Stimulated activated CD8-positive, alpha-beta memory T cell treated with anti-CD3 and anti-CD28 coated beads, Interleukin-15, amount 100 ng/mL, for 1 hour (primary cell): ENCODE data around the gene NCBP3.

Experiments used
- DNase-seq: peaks from one replicate; pipeline ENCODE4 v3.0.0-alpha.2; 2020; ENCODE audit warnings: low read depth

The NCBP3 gene

GRCh38 chr17:3754458-3755334 lies 91.3 kb downstream of the NCBP3 start:
- peak; percentile 47 for DNase-seq

DNA sequence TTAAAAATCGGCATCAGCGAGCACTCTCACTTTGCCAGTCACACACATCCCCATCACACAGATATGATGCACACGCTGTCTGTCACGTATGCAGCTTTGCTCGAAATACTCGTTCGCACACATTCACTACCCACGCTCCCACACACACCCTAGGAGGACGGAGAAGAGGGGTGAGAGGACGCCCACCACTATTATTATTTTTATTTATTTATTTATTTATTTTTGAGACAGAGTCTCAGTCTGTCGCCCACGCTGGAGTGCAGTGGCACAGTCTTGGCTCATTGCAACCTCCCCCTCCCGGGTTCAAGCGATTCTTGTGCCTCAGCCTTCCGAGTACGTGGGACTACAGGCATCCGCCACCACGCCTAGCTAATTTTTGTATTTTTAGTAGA lies 92.0 kb downstream of the NCBP3 start:
- DNase-seq = no peak

DNA sequence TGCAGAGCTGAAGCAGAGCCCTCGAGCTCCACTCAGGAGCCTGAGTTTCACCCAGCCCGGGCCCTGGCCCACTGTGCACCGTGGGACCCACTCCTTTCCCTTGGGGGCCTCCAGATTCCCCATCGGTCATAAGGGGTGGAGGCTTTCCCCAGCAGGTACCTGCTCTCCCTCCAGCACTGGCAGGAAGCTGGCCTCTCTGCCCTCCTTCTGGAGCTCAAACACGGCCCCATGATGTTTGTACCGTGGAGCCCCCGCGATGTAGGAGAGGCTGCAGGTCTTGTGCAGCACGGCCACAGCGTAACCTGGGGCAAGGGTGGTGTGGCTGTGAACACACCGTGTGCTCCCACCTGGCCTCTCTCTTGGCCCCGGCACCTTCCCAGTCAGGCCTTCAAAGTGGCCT lies 92.4 kb downstream of the NCBP3 start:
- no peak for DNase-seq
